SIG-M5 treated with dmso at 0.1 percent for 504 hours (cell line): ENCODE results near the gene MNT.
"Not testable (repeated sequence)": the region's sequence is repeated elsewhere in the genome, so short reads cannot be mapped to it uniquely, and the experiment has no call there.

Experiments
- DNase-seq: peaks from one replicate; lab custom pipeline; 2025; ENCODE audit not compliant: unreplicated experiment; lab: John Stamatoyannopoulos, UW

The MNT gene

DNA sequence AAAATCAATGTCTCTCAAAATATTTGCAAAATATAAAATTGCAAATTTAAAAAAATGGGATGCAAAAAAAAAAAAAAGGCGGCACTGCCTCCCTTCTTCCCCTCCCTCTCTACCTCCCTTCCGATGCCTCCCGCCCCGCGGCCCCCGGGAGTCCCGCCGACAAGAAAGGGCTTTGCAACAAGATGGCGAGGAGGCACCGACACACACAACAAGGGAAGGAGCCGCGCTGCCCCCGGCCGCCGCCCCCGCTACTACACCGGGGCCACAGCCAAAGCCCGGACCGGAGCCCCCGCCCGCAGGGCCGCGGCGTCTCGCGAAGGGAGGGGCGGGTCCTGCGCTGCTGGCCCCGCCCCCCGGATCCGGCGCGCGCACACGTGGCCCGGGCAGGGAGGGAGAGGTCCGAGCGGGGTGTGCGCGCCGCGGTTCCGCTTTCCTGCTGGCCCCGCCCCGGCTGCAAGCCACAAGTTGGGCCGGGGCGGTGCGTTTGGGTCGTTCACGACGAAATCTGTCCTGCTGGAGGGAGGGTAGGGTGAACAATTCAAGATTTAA, at the start of gene MNT:
TSS of gene MNT (minus strand) at position 184 of the 549 bp plus-strand sequence. CDS start 348 bp downstream, outside the sequence.
- DNase-seq, result peak; percentile 96

GRCh38 chr17:2450016-2450650, 49.3 kb upstream of the MNT start:
- DNase-seq, result no peak

DNA sequence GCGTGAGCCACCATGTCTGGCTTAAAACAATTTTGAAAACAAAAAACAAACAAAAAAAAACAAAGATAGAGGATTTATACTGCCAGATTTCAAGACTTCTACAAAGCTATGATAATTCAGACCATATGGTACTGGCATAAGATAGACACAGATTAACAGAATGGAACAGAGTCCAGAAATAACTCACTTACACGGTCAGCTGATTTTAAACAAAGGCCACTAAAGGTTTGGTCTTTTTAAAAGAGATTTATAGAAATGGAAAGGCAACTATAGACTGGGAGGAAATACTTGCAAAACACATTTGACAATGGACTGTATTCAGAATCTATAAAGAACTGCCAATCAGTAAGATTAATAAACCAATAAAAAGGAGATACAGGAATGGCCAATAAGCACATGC, 48.6 kb upstream of the MNT start:
- no peak for DNase-seq

GRCh38 chr17:2447479-2447878, 46.6 kb upstream of the MNT start:
- DNase-seq, result not testable (repeated sequence)

DNA sequence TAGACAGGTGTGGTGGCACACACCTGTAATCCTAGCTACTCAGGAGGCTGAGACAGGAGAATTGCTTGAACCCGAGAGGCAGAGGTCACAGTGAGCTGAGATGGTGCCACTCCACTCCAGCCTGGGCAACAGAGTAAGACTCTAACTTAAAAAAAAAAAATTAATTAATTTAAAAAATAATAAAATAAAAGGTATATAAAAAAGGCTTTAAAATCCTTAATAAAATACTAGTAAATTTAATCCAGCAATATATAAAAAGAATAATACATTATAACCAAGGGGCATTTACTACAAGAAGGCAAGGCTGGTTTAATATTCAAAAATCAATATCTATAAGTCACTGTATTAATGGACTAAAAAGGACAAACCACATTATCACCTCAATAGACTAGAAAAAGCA, 44.8 kb upstream of the MNT start:
- DNase-seq, result no peak

- no peak for DNase-seq
Observed at GRCh38 chr17:2444382-2444781, 43.5 kb upstream of the MNT start.

DNA sequence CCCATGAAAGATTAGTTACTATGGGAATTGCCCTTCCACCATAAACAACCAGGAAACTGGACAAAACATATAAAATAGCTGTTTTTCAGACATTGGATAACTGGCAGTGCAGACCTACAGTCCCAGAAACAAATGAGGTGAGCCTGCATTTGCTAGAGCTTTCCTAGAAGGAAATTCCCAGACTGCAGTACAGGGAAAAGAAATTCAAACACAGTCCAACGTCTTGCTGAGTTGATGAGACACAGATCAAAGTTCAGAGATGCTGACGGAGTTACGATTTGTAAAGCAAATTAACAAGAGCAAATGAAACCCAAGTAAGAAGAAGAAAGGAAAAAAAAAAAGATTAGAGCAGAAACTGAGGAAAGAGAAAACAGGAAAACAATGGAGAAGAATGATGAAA, 41.3 kb upstream of the MNT start:
- DNase-seq, result no peak

DNA sequence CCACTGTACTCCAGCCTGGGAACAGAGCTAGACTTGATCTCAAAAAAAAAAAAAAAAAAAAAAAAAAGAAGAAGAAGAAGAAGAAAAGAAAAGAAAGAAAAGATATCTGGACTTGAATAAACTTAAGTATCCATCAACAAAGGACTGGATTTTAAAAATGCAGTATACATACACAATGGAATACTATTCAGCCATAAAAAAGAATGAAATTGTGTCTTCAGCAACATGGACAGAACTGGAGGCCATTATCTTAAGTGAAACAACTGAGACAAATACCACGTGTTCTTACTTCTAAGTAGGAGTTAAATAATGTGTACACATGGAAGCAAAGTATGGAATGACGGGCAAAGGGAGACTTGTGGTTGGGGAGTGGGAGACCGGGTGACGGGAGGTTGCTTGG, 40.1 kb upstream of the MNT start:
- no peak for DNase-seq

- peak; percentile 81 for DNase-seq
Observed at GRCh38 chr17:2439997-2440396, 39.1 kb upstream of the MNT start.

DNA sequence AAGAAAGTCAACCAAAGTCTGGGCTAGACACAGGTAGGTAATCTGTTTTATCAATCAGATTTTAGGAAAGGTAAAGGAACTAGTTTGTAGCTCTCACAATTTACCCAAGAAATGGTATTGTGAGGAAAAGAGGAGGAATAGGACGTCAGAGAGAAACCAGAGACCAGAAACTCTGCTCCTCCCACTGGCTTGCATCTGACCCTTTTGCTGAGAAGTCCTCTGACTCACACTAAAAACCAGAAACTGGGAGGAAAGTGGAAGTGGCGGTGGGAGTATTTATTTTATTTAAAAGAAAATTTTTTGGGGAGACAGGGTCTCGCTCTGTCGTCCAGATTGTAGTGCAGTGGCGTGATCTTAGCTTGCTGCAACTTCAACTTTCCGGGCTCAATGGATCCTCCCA, 38.0 kb upstream of the MNT start:
- DNase-seq, result peak; percentile 67

GRCh38 chr17:2436316-2436905, 35.6 kb upstream of the MNT start:
- DNase-seq, result no peak

DNA sequence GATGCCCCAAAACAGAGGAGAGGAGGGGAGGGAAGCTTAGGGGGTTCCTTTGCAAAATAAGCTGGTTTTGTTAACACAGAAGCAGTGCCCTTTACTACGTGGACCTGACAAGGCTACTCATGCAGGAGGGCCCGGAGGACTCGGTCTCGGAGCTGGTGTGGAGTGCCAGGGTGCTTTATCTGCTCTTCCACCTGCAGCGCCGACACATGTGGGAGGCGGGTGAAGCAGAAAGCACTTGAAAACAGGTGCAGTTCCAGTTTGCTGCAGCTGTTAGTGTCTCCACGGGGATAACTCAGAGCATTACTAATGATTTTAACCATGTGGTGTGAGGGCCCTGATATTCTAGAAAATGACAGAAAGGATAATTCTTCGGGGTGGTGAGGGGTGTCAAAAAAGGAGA, 35.0 kb upstream of the MNT start:
- DNase-seq, result no peak

DNA sequence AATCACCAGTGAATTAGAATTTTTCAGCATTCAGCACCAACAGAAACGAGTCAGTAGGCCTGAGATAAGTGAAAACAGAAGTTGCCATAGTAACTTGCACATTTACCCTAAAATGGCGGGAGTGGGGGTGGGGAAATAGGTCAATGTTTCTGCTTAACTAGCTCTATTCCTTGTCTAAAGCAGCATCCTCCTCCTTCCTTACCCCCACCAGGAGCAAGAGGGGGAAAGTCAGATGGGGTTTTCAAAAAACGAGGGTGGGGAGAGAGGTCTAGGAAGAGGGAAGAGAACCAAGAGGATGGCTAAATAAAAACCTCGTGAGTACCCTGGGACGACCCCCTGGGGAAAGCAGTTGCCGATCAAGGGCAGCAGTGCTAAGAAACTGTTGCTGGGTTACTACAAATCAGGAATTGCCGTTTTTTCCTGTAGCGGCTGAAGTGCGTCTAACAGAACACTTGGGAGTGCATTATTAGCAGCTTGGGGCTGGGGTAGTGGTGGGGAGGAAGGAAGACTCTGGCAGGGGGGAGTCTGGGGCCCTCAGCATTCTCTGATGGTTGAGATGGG, 34.4 kb upstream of the MNT start:
- DNase-seq, result no peak

DNA sequence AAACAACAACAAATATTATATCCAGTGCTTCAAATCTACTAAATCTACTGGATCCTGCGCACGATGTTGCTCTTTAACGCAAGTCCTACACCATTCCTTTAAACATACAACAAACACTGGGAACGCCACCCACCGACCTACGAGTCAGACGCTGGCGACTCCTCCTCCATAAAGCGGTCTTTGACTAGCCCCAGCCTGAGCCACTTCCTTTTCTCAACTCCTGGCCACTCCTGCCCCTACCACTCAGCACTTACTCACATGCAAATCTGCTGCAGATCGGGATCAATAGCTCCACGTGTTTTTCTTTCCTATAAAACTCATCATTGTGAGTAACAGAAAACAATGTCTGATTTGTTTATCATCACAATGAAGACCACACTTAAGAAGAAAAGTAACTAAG, 32.8 kb upstream of the MNT start:
- DNase-seq, result no peak

- DNase-seq, result no peak
Observed at GRCh38 chr17:2427910-2428309, 27.1 kb upstream of the MNT start.

DNA sequence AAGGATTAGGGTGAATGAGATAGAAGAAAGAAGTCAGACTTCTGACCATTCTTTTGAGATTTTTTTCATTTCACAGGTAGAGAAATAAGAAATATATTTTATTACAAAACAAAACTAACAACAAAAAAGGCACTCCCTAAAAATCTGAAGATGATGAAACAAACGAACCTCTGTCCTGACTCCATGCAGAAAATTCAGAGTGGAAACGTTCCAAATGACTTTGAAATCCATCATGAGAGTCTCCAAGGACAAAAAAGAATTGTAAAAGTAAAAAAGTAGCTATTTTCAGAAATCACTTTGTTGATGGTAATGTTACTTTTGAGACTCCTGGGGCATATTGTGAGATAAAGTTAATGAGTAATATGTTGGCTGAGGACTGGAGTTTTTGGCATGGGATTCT, 26.4 kb upstream of the MNT start:
- DNase-seq, result no peak

DNA sequence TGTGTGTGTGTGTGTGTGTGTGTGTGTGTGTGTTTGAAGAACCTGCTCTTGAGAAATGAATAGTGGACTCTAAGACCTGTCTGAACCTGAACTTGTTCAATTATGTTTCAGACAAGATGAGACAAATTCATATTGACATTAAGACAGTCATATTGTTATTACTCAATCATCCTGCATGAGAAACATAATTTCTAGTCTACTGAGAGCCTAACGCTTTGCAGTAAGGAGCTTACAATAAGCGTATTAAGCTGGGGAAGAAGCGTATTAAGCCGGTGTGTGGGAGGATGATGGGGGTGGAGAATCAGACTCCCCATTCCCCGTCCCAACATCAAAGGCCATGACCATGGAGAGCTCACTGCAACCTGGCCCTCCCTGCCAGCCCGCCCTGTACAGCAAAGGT, 22.4 kb upstream of the MNT start:
- no peak for DNase-seq

GRCh38 chr17:2421315-2422147, 20.7 kb upstream of the MNT start:
- DNase-seq, result no peak

DNA sequence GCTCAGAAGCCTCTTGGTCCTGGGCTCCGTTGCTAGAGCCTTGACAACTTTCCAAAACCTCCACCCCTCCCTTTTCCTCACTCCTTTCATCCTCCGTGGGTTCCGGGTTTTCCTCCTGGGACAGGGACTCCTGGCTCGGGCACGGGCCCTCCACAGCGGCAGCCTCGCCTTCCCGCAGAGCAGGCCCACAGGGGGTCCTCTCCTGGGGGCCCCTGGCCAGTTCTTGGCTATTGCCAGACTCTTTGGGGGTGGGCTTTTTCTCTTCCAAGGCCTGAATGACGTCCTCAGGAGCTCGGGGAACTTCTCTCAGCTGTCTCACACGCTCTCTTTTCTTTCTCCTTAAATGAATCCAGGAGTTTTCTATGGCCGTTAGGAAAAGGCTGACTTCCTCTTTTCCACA, 19.3 kb upstream of the MNT start:
- no peak for DNase-seq

DNA sequence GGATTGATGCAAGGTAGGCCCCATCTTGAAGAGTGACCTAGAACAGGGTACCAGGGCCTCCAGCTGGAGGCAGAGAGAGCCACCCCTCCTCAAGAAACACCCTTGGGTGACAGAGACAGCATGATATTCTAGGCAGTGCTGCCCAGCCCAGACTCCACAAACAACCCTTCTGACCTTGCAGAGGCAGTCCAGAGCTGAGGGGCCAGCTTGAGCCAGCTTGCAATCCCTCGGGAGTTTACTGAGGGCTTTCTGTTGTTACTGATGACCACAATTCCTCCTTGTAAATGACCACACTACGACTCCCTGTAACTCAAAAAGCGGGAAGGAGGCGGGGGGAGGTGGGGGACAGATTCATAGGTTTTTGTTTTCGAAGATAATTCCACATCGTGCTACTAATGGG, 18.6 kb upstream of the MNT start:
- DNase-seq, result no peak

DNA sequence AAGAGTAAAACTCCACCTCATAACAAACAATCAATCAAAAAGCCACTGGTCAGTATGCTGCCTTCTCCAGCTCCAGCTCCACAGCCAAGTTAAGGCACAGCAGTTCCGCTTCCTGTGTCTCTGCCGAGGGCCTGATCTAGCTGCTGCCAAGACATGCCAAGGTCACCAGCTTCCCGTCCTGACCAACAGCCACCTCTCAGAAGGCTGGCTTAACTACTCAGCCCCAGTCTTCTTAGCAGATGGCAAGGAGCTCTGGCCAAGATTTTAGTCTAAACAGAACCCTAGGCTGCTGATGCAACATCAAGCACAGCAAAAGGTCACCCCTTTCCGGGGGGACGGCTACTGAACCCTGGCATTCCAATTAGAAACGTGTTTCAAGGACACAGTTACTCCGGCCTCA, 17.7 kb upstream of the MNT start:
- DNase-seq, result no peak
